Keratinocyte (primary cell): Measurements from ENCODE around the gene SPDYE4. TPM values are rescaled to one million over a fixed set of nuclear protein-coding genes. Genes with fewer than 3 reads are reported as not detected.

Experiments used
- DNase-seq: peaks from one replicate; pipeline ENCODE4 v3.0.0-alpha.2; 2011; ENCODE audit warnings: low read depth, missing footprints, low spot score
- FAIRE-seq: peaks from 2 replicates; lab custom pipeline; 2011; peaks lifted over from hg19 to GRCh38; lab: Jason Lieb, UNC
- H2AFZ ChIP-seq: 2 replicates; pipeline ENCODE4 v1.6.0; 2012; ENCODE audit warnings: low read length, control low read depth, inconsistent platforms; ENCODE audit not compliant: control insufficient read depth
- H3K27ac ChIP-seq: 2 replicates; pipeline ENCODE4 v1.5.1; 2011; ENCODE audit warnings: low read length; ENCODE audit not compliant: control insufficient read depth, insufficient read depth
- H3K27me3 ChIP-seq: 3 replicates; pipeline ENCODE4 v1.6.0; 2011; ENCODE audit warnings: low read length; ENCODE audit not compliant: control insufficient read depth, insufficient read depth; ENCODE audit errors: extremely low read depth
- H3K36me3 ChIP-seq, 2 experiments: 2 replicates in 1 of 2; 3 replicates in 1 of 2; pipeline ENCODE4 v1.5.1; 2011; ENCODE audit warnings: low read length in 2 of 2, mild to moderate bottlenecking in 1 of 2; ENCODE audit not compliant: control insufficient read depth in 2 of 2, insufficient read depth in 2 of 2; ENCODE audit errors: extremely low read depth in 1 of 2
- H3K4me1 ChIP-seq: 3 replicates; pipeline ENCODE4 v1.5.1; 2011; ENCODE audit warnings: low read length; ENCODE audit not compliant: control insufficient read depth, insufficient read depth; ENCODE audit errors: extremely low read depth
- H3K4me2 ChIP-seq: 3 replicates; pipeline ENCODE4 v1.6.0; 2011; ENCODE audit warnings: low read depth, low read length; ENCODE audit not compliant: control insufficient read depth, insufficient read depth; ENCODE audit errors: extremely low read depth
- H3K4me3 ChIP-seq, 3 experiments: fragments of 200-600 bp in 1 of 3; sonication (generic) in 1 of 3; 2 replicates in 2 of 3; 3 replicates in 1 of 3; pipeline ENCODE4 v1.5.1; 2011 to 2016; ENCODE audit warnings: low read length in 3 of 3, mild to moderate bottlenecking in 3 of 3, control low read depth in 2 of 3, inconsistent platforms in 1 of 3, low read depth in 1 of 3, mixed read lengths in 1 of 3, mixed run types in 1 of 3, moderate library complexity in 1 of 3; ENCODE audit not compliant: control insufficient read depth in 2 of 3, insufficient read depth in 2 of 3; ENCODE audit errors: extremely low read depth in 1 of 3
- H3K79me2 ChIP-seq: 2 replicates; pipeline ENCODE4 v1.6.0; 2012; ENCODE audit warnings: low read length; ENCODE audit not compliant: control insufficient read depth, insufficient read depth
- H3K9ac ChIP-seq: 3 replicates; pipeline ENCODE4 v1.6.0; 2011; ENCODE audit warnings: low read length; ENCODE audit not compliant: control insufficient read depth, insufficient read depth; ENCODE audit errors: extremely low read depth
- H3K9me1 ChIP-seq: 3 replicates; pipeline ENCODE4 v1.6.0; 2011; ENCODE audit warnings: low read length; ENCODE audit not compliant: control insufficient read depth, insufficient read depth; ENCODE audit errors: extremely low read depth
- H3K9me3 ChIP-seq: 2 replicates; pipeline ENCODE4 v1.5.1; 2012; ENCODE audit warnings: low read depth, low read length; ENCODE audit not compliant: control insufficient read depth
- H4K20me1 ChIP-seq: 3 replicates; pipeline ENCODE4 v1.6.0; 2011; ENCODE audit warnings: low read length; ENCODE audit not compliant: control insufficient read depth, insufficient read depth; ENCODE audit errors: extremely low read depth
- EZH2 ChIP-seq: IDR thresholded peaks from one replicate; pipeline ENCODE4 v1.6.1; 2012; ENCODE audit warnings: inconsistent platforms, mild to moderate bottlenecking, low read length, moderate library complexity
- dilution Hi-C: fragments of 300-500 bp; cut with MboI; formaldehyde crosslinking; loops from one replicate; pipeline ENCODE4 v1.7.0; 2020; ENCODE audit warnings: low sequenced_read_pairs; ENCODE audit not compliant: extremely low pct_ligation_motif_present
- polyA plus RNA-seq, 5 experiments: library from polyadenylated mRNA; depleted of rRNA in 3 of 5; stranded (reverse) in 3 of 5; stranded (forward) in 1 of 5; unstranded in 1 of 5; fragments of >200 nt; gene quantifications; 1 replicate in 1 of 5; 2 replicates in 3 of 5; 3 replicates in 1 of 5; pipeline versions ENCODE4 v1.2.1 to v1.2.3, GENCODE V29; 2011 to 2012; ENCODE audit warnings: missing spikeins in 2 of 5, low read depth in 1 of 5, low replicate concordance in 1 of 5
- TF ChIP-seq, protein P1 (sequence below), 3 experiments: IDR thresholded peaks in 1 of 3; conservative IDR thresholded peaks in 1 of 3; optimal IDR thresholded peaks in 1 of 3; 2 replicates in 2 of 3; 3 replicates in 1 of 3; pipeline versions ENCODE3 to v1.5.1; 2011; ENCODE audit warnings: low read length in 3 of 3, mild to moderate bottlenecking in 3 of 3, moderate library complexity in 2 of 3, control low read depth in 1 of 3, inconsistent platforms in 1 of 3; ENCODE audit not compliant: insufficient read depth in 2 of 3; ENCODE audit errors: extremely low read depth in 1 of 3

The SPDYE4 gene
- polyA plus RNA-seq, 1 donor (not counting 4 experiments of a cell fraction or from before 2014, with no cell fraction given): not detected

DNA sequence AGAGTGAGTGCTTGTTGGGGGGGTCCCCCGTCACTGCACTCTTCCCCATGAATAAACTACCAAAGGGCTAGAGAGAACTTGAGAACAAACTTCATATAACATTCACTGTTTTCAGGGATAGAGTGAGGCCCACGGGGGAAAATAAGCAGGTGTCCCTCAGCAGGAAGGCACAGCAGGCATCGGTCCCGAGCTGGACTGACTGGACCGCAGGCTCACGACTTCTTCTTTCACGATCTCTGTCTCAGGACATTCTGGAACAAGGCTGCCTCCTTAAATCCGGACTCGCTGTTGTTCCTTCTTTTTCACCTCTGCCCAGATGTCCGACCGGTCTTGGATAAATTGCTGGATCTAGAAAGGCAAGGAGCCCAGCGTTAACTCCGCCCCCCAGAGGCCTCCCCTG, 28.5 kb downstream of the SPDYE4 start:
- Histone ChIP-seq H3K9ac (no peak overlapping the region), H3K4me3 (no peak overlapping the region), H2AFZ (no peak overlapping the region), H3K9me1 (no peaks in the 10 kb centered on the region), H3K4me1 (peaks cover 8% of the 10 kb centered on the region), H3K79me2 (no peaks in the 10 kb centered on the region), H3K4me2 (no peak overlapping the region), H4K20me1 (no peaks in the 10 kb centered on the region), H3K27me3 (no peaks in the 10 kb centered on the region), H3K27ac (no peak overlapping the region), H3K36me3 (no peaks in the 10 kb centered on the region), H3K9me3 (no peaks in the 10 kb centered on the region)
- TF ChIP-seq, protein P1, sequence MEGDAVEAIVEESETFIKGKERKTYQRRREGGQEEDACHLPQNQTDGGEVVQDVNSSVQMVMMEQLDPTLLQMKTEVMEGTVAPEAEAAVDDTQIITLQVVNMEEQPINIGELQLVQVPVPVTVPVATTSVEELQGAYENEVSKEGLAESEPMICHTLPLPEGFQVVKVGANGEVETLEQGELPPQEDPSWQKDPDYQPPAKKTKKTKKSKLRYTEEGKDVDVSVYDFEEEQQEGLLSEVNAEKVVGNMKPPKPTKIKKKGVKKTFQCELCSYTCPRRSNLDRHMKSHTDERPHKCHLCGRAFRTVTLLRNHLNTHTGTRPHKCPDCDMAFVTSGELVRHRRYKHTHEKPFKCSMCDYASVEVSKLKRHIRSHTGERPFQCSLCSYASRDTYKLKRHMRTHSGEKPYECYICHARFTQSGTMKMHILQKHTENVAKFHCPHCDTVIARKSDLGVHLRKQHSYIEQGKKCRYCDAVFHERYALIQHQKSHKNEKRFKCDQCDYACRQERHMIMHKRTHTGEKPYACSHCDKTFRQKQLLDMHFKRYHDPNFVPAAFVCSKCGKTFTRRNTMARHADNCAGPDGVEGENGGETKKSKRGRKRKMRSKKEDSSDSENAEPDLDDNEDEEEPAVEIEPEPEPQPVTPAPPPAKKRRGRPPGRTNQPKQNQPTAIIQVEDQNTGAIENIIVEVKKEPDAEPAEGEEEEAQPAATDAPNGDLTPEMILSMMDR (optimal IDR thresholded peaks at IDR 0.05 in 1 of 3, IDR thresholded peaks at IDR 0.05 in 1 of 3, conservative IDR thresholded peaks at IDR 0.05 in 1 of 3; ENCODE audit: extremely low read depth in 1 of 3, insufficient read depth in 2 of 3, low read length in 3 of 3): no peak
- TF ChIP-seq EZH2: no peak
- dilution Hi-C loops: loop anchor here (25.0 kb wide), 1 partner anchor 93 kb away; the partner anchor contains the start of gene MYH10
- DNase-seq (no peak), FAIRE-seq (no peak)

DNA sequence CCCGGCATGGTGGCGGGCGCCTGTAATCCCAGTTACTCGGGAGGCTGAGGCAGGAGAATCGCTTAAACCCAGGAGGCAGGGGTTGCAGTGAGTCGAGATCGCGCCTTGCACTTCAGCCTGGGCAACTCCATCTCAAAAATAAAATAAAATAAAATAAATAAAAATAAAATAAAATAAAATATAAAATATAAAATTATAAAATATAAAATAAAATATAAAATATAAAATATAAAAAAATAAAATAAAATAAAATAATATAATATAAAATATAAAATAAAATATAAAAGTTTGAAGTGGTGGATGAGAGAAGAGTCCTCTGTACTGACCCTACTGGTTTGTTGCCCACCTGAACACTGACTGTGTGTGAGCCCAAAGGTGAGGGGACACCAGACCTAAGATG, 28.9 kb downstream of the SPDYE4 start:
- no peak for DNase-seq
- no peak overlapping the region for H3K4me3 ChIP-seq
- no peak overlapping the region for H3K27ac ChIP-seq
- no peak overlapping the region for H3K9ac ChIP-seq
- no peak overlapping the region for H3K4me2 ChIP-seq
- H3K27me3 ChIP-seq: no peaks in the 10 kb centered on the region
- H3K9me1 ChIP-seq: no peaks in the 10 kb centered on the region
- FAIRE-seq: no peak
- dilution Hi-C loops: loop anchor here (25.0 kb wide), 1 partner anchor 92 kb away; the partner anchor contains the start of gene MYH10
- no peaks in the 10 kb centered on the region for H3K9me3 ChIP-seq
- no peaks in the 10 kb centered on the region for H3K36me3 ChIP-seq
- H2AFZ ChIP-seq: no peak overlapping the region
- H4K20me1 ChIP-seq: no peaks in the 10 kb centered on the region
- H3K4me1 ChIP-seq: peaks cover 8% of the 10 kb centered on the region
- no peaks in the 10 kb centered on the region for H3K79me2 ChIP-seq
- TF ChIP-seq EZH2: no peak
- TF ChIP-seq, protein P1 (optimal IDR thresholded peaks at IDR 0.05 in 1 of 3, IDR thresholded peaks at IDR 0.05 in 1 of 3, conservative IDR thresholded peaks at IDR 0.05 in 1 of 3; ENCODE audit: extremely low read depth in 1 of 3, insufficient read depth in 2 of 3, low read length in 3 of 3): no peak
